Measurements from ENCODE around the gene SLC27A5.
"Not testable (repeated sequence)": the region's sequence is repeated elsewhere in the genome, so short reads cannot be mapped to it uniquely, and the experiment has no call there.

The SLC27A5 gene

DNA sequence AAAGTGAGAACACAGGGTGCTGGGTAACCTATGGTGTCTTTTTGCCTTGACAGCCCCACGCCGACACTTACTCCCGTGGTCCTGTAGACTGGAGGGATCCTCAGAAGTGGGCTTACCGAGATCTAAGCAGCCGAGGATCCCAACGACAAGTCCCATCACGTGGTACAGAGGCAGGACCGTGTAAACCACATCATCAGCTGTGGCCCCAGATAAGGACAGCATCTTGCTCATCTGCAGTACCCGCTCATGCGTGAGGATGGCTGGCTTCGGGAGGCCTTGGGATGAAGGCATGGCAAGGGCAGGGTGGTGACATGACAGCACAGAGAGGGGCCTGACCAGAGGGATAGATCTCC is 2.1 kb downstream of the SLC27A5 start:
- no peak overlapping the region for H3K27ac ChIP-seq (ENCODE audit: extremely low read depth, low read depth, low read length)
- CTCF ChIA-PET, result interaction anchor here (0.6 to 1.6 kb wide), 2 partner anchors 9 to 31 kb away, joined by 4 read pairs; no protein-coding TSS in a partner anchor
- H3K4me1 ChIP-seq (ENCODE audit: control insufficient read depth, insufficient read depth, low read length), result no peaks in the 10 kb centered on the region
- no peak overlapping the region for H3K4me3 ChIP-seq (ENCODE audit: low read depth, low read length)
- no peaks in the 10 kb centered on the region for H3K9me3 ChIP-seq (ENCODE audit: control insufficient read depth, insufficient read depth, low read depth, low read length)
- TF ChIP-seq ZNF112 (tag by site-specific recombination; IDR thresholded peaks at IDR 0.05) (no peak), GLI4 (tag by site-specific recombination; IDR thresholded peaks at IDR 0.05) (no peak), ZNF549 (tag by site-specific recombination; IDR thresholded peaks at IDR 0.05) (no peak), GLIS2 (tag by site-specific recombination; IDR thresholded peaks at IDR 0.05) (no peak), SALL2 (tag by site-specific recombination; IDR thresholded peaks at IDR 0.05; ENCODE audit: borderline replicate concordance) (no peak), ZXDB (tag by site-specific recombination; IDR thresholded peaks at IDR 0.05) (no peak), ZNF610 (tag by site-specific recombination; IDR thresholded peaks at IDR 0.05; ENCODE audit: borderline replicate concordance) (no peak)
- TF ChIP-seq, protein P1, sequence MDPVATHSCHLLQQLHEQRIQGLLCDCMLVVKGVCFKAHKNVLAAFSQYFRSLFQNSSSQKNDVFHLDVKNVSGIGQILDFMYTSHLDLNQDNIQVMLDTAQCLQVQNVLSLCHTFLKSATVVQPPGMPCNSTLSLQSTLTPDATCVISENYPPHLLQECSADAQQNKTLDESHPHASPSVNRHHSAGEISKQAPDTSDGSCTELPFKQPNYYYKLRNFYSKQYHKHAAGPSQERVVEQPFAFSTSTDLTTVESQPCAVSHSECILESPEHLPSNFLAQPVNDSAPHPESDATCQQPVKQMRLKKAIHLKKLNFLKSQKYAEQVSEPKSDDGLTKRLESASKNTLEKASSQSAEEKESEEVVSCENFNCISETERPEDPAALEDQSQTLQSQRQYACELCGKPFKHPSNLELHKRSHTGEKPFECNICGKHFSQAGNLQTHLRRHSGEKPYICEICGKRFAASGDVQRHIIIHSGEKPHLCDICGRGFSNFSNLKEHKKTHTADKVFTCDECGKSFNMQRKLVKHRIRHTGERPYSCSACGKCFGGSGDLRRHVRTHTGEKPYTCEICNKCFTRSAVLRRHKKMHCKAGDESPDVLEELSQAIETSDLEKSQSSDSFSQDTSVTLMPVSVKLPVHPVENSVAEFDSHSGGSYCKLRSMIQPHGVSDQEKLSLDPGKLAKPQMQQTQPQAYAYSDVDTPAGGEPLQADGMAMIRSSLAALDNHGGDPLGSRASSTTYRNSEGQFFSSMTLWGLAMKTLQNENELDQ (tag by site-specific recombination; IDR thresholded peaks at IDR 0.05; ENCODE audit: low read depth), result no peak
- H3K36me3 ChIP-seq (ENCODE audit: control insufficient read depth in 2 of 2, insufficient read depth in 1 of 2, low read length in 2 of 2), result peaks cover 0 to 4% of the 10 kb centered on the region in 2 experiments; a peak in 1 of 3 replicates
- POLR2A ChIA-PET, result no interaction called here

DNA sequence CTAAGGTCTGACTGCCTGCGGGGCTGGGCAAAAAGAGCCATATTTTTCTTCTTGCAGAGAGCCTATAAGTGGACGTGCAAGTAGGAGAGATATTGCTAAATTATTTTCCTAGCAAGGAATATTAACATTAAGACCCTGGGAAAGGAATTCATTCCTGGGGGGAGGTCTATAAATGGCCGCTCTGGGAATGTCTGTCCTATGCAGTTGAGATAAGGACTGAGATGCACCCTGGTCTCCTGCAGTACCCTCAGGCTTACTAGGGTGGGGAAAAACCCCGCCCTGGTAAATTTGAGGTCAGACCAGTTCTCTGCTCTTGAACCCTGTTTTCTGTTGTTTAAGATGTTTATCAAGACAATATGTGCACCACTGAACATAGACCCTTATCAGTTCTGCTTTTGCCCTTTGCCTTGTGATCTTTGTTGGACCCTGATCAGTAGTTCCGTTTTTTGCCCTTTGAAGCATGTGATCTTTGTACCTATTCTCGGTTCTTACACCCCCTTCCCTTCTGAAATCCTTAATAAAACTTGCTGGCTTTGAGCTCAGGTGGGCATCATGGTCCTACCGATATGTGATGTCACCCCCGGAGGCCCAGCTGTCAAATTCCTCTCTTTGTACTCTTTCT is 4.1 kb downstream of the SLC27A5 start:
- H3K36me3 ChIP-seq (ENCODE audit: control insufficient read depth in 2 of 2, insufficient read depth in 1 of 2, low read length in 2 of 2); H3K9me3 ChIP-seq (ENCODE audit: control insufficient read depth, insufficient read depth, low read depth, low read length); H3K4me3 ChIP-seq (ENCODE audit: low read depth, low read length); POLR2A ChIA-PET; H3K4me1 ChIP-seq (ENCODE audit: control insufficient read depth, insufficient read depth, low read length); H3K27ac ChIP-seq (ENCODE audit: extremely low read depth, low read depth, low read length): not testable (repeated sequence)
- CTCF ChIA-PET, result interaction anchor here (0.6 to 1.2 kb wide), 2 partner anchors 11 to 26 kb away, joined by 3 read pairs; no protein-coding TSS in a partner anchor

DNA sequence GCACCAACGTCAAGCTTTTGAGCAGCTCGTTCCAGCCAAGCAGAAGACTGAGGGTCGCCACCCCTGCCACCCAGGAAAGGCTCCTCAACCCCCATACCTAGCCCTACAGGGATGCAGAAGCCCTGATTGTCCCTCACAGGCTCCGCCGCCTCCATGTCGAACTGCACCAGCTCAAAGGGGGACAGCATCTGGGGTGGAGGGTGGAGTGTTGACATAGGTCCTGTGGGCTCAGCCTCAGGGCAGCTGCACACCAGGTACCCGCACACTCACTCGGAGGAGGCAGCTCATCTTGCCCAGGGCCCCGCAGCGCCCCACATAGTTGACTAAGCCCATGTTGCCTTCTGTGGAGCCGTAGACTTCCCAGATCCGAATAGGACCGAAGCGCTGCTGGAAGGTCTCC is 11.6 kb downstream of the SLC27A5 start:
- Histone ChIP-seq H3K36me3 (ENCODE audit: control insufficient read depth in 2 of 2, insufficient read depth in 1 of 2, low read length in 2 of 2) (no peaks in the 10 kb centered on the region), H3K4me3 (ENCODE audit: low read depth, low read length) (no peak overlapping the region), H3K27ac (ENCODE audit: extremely low read depth, low read depth, low read length) (no peak overlapping the region), H3K9me3 (ENCODE audit: control insufficient read depth, insufficient read depth, low read depth, low read length) (no peaks in the 10 kb centered on the region), H3K4me1 (ENCODE audit: control insufficient read depth, insufficient read depth, low read length) (peaks cover 9% of the 10 kb centered on the region)
- ChIA-PET CTCF (interaction anchor here (1.0 to 4.0 kb wide), 2 partner anchors 19 to 167 kb away, joined by 3 to 26 read pairs; partner anchors contain the start of gene ZBTB45), POLR2A (interaction anchor here (0.5 to 2.1 kb wide), 5 partner anchors 13 to 1324 kb away, joined by 4 to 14 read pairs (median 7); partner anchors contain the start of genes TRIM28, ZBTB45 and ZNF497)
- TF ChIP-seq ZNF214 (tag by site-specific recombination; IDR thresholded peaks at IDR 0.05; ENCODE audit: borderline replicate concordance) (no peak), ZNF624 (tag by site-specific recombination; IDR thresholded peaks at IDR 0.05) (no peak), SP7 (tag by site-specific recombination; IDR thresholded peaks at IDR 0.05) (no peak)
- TF ChIP-seq, protein P2, sequence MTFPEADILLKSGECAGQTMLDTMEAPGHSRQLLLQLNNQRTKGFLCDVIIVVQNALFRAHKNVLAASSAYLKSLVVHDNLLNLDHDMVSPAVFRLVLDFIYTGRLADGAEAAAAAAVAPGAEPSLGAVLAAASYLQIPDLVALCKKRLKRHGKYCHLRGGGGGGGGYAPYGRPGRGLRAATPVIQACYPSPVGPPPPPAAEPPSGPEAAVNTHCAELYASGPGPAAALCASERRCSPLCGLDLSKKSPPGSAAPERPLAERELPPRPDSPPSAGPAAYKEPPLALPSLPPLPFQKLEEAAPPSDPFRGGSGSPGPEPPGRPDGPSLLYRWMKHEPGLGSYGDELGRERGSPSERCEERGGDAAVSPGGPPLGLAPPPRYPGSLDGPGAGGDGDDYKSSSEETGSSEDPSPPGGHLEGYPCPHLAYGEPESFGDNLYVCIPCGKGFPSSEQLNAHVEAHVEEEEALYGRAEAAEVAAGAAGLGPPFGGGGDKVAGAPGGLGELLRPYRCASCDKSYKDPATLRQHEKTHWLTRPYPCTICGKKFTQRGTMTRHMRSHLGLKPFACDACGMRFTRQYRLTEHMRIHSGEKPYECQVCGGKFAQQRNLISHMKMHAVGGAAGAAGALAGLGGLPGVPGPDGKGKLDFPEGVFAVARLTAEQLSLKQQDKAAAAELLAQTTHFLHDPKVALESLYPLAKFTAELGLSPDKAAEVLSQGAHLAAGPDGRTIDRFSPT (tag by site-specific recombination; IDR thresholded peaks at IDR 0.05), result no peak
